ENCODE results near the gene NAGS. TPM values are rescaled to one million over a fixed set of nuclear protein-coding genes. Genes with fewer than 3 reads are reported as not detected.
"Not testable (repeated sequence)": the region's sequence is repeated elsewhere in the genome, so short reads cannot be mapped to it uniquely, and the experiment has no call there.

The NAGS gene
- total RNA-seq, 2 donors from 2014 or later, result 1.4 to 1.8 TPM

DNA sequence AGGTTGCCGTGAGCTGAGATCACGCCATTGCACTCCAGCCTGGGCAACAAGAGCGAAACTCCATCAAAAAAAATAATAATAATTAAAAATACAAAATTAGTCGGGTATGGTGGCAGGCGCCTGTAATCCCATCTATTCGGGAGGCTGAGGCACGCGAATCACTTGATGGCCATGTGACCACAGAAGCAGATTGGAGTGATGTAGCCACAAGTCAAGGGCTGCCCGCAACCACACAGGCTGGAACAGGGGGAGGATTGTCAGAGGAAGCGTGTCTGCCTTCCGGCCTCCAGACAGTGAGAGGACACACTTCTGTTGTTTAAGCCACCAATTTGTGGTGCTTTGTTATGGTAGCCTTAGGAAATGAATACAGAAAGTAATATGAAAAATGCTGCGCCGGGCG lies 11.8 kb upstream of the NAGS start:
- DNase-seq (no peak), ATAC-seq (replicated peaks in 1 of 2) (no peak)
- peaks cover 12% of the 10 kb centered on the region for H3K27me3 Mint-ChIP-seq (ENCODE audit: low read depth)
- H3K9me3 Mint-ChIP-seq, result no peaks in the 10 kb centered on the region
- no peak overlapping the region for H3K4me3 Mint-ChIP-seq
- no peaks in the 10 kb centered on the region for H3K4me1 Mint-ChIP-seq (ENCODE audit: low read depth)
- H3K36me3 Mint-ChIP-seq (ENCODE audit: insufficient read depth in 2 of 2), result no peaks in the 10 kb centered on the region
- no peak overlapping the region for H3K27ac Mint-ChIP-seq

DNA sequence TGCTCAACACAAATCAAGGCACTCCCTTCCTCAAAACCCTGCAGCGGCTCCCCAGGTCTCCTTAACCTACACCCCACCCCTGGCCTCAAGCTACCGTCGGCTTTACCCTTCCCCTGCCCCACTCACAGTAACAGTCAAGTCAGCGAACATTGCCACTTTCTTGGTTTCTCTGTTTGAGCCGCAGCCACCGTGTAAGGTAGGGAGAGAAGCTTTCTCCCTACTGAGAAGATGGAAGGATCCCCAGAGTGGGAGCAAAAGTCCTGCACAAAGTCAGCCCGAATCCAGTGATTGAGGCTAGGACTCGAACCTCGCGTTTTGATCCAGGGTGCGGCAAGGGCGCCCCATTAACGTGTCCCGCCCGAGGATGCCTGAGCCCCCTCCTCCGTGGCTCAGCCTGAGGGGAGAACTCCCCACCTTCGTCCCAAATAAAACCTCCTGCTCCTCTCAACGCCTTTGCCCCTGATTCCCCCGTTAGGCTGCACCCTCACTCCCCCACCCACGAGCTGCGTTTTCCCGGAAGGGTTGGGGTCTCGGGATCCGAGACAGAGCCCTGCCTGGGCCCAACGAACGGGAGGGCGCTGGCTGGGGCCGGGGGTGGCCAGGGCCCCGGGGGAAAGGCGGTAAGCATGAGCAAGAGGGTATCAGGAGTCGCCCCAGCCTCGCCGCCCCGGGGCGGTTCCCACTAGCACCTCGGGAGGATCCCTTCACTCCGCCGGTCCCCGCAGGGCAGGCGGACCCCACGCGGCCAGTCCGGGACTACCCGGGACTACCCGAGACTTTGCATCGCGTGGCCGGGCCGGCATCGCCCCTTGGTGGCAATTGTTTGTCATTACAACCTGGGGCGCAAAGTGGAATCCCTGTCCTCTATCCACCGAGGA lies 9.9 kb upstream of the NAGS start:
- DNase-seq (peak; percentile 76 to 80), ATAC-seq (replicated peaks in 1 of 2) (peak; percentile 91 to 93)
- Mint-ChIP-seq H3K36me3 (ENCODE audit: insufficient read depth in 2 of 2) (no peaks in the 10 kb centered on the region), H3K27ac (no peak overlapping the region), H3K9me3 (no peaks in the 10 kb centered on the region), H3K4me1 (ENCODE audit: low read depth) (no peaks in the 10 kb centered on the region), H3K27me3 (ENCODE audit: low read depth) (peaks cover 7% of the 10 kb centered on the region), H3K4me3 (peak overlapping the region; percentile 49 to 56)

DNA sequence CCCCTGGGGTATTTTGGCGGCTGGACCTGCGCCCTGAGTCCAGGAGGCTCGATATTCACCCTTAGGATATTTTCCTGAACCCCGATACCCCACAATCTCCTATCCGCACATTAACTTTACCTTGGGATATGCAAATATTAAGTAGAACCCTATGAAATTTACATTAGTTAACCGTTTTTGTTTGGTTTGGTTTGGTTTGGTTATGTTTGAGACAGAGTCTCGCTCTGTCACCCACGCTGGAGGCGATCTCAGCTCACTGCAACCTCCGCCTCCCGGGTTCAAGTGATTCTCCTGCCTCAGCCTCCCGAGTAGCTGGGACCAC lies 9.3 kb upstream of the NAGS start:
- no peak for DNase-seq
- Mint-ChIP-seq H3K36me3 (ENCODE audit: insufficient read depth in 2 of 2) (no peaks in the 10 kb centered on the region), H3K9me3 (no peaks in the 10 kb centered on the region), H3K27ac (no peak overlapping the region), H3K27me3 (ENCODE audit: low read depth) (peaks cover 7% of the 10 kb centered on the region), H3K4me1 (ENCODE audit: low read depth) (no peaks in the 10 kb centered on the region), H3K4me3 (peak overlapping the region; percentile 18 to 56)
- ATAC-seq (replicated peaks in 1 of 2), result no peak

DNA sequence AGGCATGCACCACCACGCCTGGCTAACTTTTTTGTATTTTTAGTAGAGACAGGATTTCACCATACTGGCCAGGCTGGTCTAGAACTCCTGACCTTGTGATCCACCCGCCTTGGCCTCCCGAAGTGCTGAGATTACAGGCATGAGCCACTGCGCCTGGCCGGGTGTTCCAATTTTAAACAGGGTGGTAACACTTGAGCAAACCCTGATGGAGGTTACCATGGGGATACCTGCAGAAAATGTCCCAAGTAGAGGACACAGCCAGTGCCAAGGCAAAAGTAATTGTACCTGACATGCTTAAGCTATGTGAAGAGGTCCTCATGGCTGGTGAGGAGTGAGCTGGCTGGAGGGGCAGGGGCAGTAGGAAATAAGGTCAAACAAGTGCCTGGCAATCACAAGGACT lies 7.2 kb upstream of the NAGS start:
- not testable (repeated sequence) for ATAC-seq (replicated peaks in 1 of 2); H3K4me3 Mint-ChIP-seq; H3K27me3 Mint-ChIP-seq (ENCODE audit: low read depth); H3K27ac Mint-ChIP-seq; H3K36me3 Mint-ChIP-seq (ENCODE audit: insufficient read depth in 2 of 2); H3K9me3 Mint-ChIP-seq; H3K4me1 Mint-ChIP-seq (ENCODE audit: low read depth); DNase-seq

DNA sequence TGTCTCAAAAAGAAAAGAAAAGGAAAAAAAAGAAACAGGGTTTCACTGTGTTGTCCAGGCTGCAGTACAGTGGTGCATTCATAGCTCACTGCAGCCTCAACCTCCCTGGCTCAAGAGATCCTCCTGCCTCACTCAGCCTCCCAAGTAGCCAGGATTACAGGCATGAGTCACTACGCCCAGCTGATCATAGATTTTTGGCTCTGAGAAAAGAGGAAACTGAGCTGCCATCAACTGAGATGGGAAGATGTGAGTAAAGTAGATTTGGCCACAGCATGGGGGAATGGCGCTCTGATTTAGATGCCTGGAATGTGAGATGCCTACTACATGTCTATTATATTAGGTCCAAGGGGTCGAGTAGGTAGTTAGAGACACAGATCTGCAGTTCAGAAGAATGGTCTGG lies 5.9 kb upstream of the NAGS start:
- no peaks in the 10 kb centered on the region for H3K9me3 Mint-ChIP-seq
- no peak for ATAC-seq (replicated peaks in 1 of 2)
- H3K27me3 Mint-ChIP-seq (ENCODE audit: low read depth), result peaks cover 7% of the 10 kb centered on the region

DNA sequence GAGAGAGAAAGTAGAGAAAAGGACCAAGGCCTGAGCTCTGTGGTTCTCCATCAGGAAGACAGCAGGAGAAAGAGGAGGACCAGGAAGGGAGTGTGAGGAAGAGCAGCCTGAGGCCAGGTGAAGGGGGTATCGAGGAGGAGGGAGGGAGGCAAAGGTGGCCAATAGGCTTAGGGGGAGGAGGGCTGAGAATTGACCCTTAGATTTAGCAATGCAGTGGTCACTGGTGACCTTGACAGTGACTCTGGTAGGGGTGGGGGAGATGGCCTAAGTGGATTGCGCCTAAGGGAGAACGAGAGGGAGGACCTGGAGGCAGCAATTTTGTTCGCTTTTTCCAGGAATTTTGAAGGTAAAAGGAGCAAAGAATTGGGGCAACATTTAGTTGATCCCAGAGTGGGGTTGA lies 5.4 kb upstream of the NAGS start:
- H3K27ac Mint-ChIP-seq, result no peak overlapping the region
- no peaks in the 10 kb centered on the region for H3K9me3 Mint-ChIP-seq
- DNase-seq (no peak), ATAC-seq (replicated peaks in 1 of 2) (no peak)
- H3K4me3 Mint-ChIP-seq, result no peak overlapping the region
- H3K36me3 Mint-ChIP-seq (ENCODE audit: insufficient read depth in 2 of 2), result no peaks in the 10 kb centered on the region
- H3K27me3 Mint-ChIP-seq (ENCODE audit: low read depth), result peaks cover 4% of the 10 kb centered on the region
- H3K4me1 Mint-ChIP-seq (ENCODE audit: low read depth), result peaks cover 7% of the 10 kb centered on the region

More for the DNA sequence above, 5.9 kb upstream of the NAGS start:
- H3K27ac Mint-ChIP-seq, result no peak overlapping the region
- no peaks in the 10 kb centered on the region for H3K36me3 Mint-ChIP-seq (ENCODE audit: insufficient read depth in 2 of 2)
- peaks cover 7% of the 10 kb centered on the region for H3K4me1 Mint-ChIP-seq (ENCODE audit: low read depth)
- no peak overlapping the region for H3K4me3 Mint-ChIP-seq
- no peak for DNase-seq

DNA sequence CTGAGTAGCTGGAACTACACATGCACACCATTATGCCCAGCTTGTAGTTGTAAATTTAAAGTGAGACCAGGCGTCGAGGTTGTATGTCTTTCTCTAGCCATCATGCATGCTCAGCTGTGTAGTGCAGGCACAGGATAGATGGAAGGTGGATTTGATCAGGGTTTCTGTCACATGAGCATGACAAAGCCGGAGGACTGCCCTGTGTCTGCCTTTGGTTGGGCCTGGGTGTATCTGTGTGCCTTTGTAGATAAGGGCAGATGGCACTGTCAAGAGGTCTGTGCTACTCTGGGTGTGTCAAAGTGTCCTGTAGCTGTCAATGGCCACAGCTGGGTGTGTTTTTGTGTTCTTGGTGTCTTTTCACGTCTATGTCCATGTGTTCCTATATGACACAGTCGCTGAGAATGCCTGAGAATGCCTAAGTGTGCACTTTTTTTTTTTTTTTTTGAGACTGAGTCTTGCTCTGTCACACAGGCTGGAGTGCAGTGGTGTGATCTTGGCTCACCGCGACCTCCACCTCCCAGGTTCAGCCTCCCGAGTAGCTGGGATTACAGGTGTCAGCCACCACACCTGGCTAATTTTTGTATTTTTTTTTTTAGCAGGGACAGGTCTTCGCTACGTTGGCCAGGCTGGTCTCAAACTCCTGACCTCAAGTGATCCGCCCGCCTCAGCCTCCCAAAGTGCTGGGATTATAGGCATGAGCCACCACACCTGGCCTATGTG lies 4.1 kb upstream of the NAGS start:
- no peaks in the 10 kb centered on the region for H3K36me3 Mint-ChIP-seq (ENCODE audit: insufficient read depth in 2 of 2)
- H3K27ac Mint-ChIP-seq, result no peak overlapping the region
- H3K4me3 Mint-ChIP-seq, result no peak overlapping the region
- DNase-seq, result no peak
- peaks cover 7% of the 10 kb centered on the region for H3K4me1 Mint-ChIP-seq (ENCODE audit: low read depth)
- H3K27me3 Mint-ChIP-seq (ENCODE audit: low read depth), result no peaks in the 10 kb centered on the region
- ATAC-seq (replicated peaks in 1 of 2), result no peak
- no peaks in the 10 kb centered on the region for H3K9me3 Mint-ChIP-seq

DNA sequence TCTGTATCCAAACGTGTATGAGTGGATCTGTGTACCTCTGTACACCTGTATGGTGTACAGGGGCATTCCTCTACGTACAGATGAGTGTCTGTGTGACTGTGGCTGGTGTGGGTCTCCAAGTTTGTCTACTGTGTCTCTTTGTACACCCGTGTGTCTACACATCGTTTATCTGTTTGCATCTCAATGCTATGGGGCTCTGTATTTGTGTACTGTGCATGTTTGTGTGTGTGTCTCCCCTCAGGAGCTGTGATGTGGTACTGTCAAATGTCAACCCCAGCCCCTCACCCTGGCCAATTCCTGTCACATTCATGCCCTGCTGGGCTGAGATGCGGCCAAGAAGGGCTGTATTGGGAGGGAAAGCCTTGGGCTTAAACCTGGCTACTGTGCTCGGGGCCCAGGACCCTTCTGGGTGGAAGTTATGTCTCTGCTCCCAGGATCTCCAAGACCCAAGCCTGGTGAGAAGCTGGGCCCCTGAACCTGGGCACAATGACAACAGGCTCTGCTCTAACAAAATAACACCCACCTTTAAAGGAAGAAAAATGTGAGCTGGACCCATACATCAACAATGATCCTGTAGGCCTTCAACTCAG lies 3.5 kb upstream of the NAGS start:
- H3K27me3 Mint-ChIP-seq (ENCODE audit: low read depth), result peaks cover 3% of the 10 kb centered on the region
- H3K4me3 Mint-ChIP-seq, result no peak overlapping the region
- H3K4me1 Mint-ChIP-seq (ENCODE audit: low read depth), result peaks cover 8% of the 10 kb centered on the region
- no peak overlapping the region for H3K27ac Mint-ChIP-seq
- H3K9me3 Mint-ChIP-seq, result no peaks in the 10 kb centered on the region
- no peaks in the 10 kb centered on the region for H3K36me3 Mint-ChIP-seq (ENCODE audit: insufficient read depth in 2 of 2)
- ATAC-seq (replicated peaks in 1 of 2) (no peak), DNase-seq (no peak)

DNA sequence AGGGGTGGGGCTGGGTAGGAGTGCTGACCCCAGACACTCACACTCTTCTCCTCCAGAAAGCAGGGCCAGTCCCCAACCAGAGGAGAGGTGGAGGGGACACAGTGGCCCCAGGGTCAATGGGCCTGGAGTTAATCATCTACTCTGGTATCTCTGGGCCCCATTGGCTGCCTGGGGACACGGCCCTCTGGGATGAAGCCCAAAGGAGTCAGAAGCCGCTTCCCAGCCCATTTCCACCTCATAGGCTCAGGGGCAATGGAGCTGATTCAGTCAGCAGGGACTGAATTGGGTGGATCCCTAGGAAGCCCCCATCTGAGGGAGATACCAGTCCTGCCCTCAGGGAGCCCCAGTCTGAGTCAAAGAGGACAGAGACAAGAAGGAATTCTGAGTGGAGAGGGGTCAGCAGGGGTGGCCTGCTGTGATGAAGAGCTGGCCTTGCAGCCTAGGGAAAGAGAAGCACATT lies 2.9 kb upstream of the NAGS start:
- H3K27me3 Mint-ChIP-seq (ENCODE audit: low read depth), result peaks cover 8% of the 10 kb centered on the region
- no peak for ATAC-seq (replicated peaks in 1 of 2)
- DNase-seq, result no peak
- no peak overlapping the region for H3K27ac Mint-ChIP-seq
- H3K4me1 Mint-ChIP-seq (ENCODE audit: low read depth), result peaks cover 14% of the 10 kb centered on the region
- no peak overlapping the region for H3K4me3 Mint-ChIP-seq
- no peaks in the 10 kb centered on the region for H3K36me3 Mint-ChIP-seq (ENCODE audit: insufficient read depth in 2 of 2)
- no peaks in the 10 kb centered on the region for H3K9me3 Mint-ChIP-seq

DNA sequence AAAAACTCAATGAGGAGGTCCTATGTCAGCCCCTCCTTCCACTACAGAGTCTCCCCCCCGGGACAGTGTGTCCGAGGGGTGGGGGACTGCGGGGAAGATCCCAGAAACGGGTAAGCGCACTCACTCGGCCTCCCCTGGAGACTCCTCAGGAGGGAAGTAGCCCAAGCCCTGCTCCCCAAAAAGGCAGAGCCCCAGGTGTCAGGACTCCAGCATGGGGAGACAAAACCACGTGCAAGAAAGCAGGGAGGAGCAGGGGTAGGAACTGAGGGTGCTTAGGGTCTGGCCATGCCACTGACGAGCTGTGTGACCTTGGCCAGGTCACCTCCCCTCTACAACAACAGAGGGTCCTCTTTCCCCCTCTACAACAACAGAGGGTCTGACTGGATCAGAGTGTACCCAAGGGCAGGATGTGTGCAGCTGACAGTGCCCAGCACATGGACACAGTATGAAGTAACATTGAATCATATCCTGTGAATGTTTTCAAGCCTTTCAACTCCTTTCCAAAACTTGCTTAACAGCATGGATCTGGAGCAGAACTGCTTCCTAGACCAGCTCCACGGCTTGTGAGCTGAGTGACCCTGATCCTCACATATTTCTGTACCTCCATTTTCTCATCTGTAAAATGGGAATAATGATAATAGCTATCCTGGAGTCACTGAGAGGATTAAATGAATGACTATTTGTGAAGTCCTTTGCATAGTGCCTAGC lies 2.1 kb upstream of the NAGS start:
- H3K36me3 Mint-ChIP-seq (ENCODE audit: insufficient read depth in 2 of 2), result no peaks in the 10 kb centered on the region
- H3K27me3 Mint-ChIP-seq (ENCODE audit: low read depth), result peaks cover 9% of the 10 kb centered on the region
- no peak overlapping the region for H3K27ac Mint-ChIP-seq
- DNase-seq, result no peak
- no peak for ATAC-seq (replicated peaks in 1 of 2)
- H3K4me3 Mint-ChIP-seq, result no peak overlapping the region
- H3K4me1 Mint-ChIP-seq (ENCODE audit: low read depth), result peaks cover 22% of the 10 kb centered on the region
- no peaks in the 10 kb centered on the region for H3K9me3 Mint-ChIP-seq

DNA sequence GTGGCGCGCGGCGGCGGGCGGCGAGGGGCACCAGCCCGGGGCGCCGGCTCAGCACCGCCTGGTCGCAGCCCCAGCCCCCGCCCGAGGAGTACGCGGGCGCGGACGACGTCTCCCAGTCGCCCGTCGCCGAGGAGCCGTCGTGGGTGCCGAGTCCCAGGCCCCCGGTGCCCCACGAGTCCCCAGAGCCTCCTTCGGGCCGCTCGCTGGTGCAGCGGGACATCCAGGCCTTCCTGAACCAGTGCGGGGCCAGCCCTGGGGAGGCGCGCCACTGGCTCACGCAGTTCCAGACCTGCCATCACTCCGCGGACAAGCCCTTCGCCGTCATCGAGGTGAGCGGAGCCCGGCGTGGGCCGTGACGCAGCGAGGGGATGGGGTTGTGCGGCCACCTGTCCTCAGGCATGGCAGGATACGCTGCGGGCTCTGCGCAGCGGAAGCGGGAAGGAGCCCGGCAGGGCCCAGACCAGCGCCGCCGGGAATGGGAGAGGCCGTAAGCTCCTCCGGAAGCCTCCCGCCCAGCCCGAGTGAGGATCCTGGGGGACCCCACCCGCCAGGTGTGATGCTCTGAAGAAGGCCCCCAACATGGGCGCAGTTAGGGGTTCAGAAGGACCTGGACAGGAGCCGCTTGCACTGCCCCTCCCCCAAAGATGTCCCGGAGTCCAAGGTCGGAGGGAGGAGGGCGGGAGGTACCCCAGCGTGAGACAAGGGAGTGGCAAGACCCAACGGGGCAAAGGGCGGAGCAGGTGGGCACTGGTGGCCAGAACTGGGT lies 522 bp downstream of the NAGS start:
- Mint-ChIP-seq H3K4me1 (ENCODE audit: low read depth) (peaks cover 36% of the 10 kb centered on the region), H3K4me3 (peak overlapping the region; percentile 65 to 90), H3K27me3 (ENCODE audit: low read depth) (peaks cover 9% of the 10 kb centered on the region), H3K27ac (no peak overlapping the region), H3K36me3 (ENCODE audit: insufficient read depth in 2 of 2) (peaks cover 0 to 3% of the 10 kb centered on the region in 2 donors), H3K9me3 (no peaks in the 10 kb centered on the region)
- peak; percentile 30 to 51 for DNase-seq
- ATAC-seq (replicated peaks in 1 of 2), result peak in 1 of 2 donors; percentile 2

DNA sequence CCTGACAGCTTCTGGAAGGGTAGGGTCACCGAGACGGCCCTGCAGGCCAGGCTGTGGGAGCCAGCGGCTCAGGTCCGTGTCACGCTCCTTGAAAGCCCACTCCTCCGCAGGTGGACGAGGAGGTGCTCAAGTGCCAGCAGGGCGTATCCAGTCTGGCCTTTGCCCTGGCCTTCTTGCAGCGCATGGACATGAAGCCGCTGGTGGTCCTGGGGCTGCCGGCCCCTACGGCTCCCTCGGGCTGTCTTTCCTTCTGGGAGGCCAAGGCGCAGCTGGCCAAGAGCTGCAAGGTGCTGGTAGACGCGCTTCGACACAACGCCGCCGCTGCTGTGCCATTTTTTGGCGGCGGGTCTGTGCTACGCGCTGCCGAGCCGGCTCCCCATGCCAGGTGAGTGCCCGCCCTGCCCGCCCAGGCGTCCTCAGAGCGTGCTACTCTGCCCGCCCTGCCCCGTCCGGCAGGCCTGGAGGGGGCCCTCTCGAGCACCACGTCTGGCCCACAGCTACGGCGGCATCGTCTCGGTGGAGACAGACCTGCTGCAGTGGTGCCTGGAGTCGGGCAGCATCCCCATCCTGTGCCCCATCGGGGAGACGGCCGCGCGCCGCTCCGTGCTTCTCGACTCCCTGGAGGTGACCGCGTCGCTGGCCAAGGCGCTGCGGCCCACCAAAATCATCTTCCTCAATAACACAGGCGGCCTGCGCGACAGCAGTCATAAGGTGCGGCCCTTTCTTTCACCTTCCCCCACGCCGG lies 1.3 kb downstream of the NAGS start:
- no peaks in the 10 kb centered on the region for H3K9me3 Mint-ChIP-seq
- peaks cover 0 to 3% of the 10 kb centered on the region in 2 donors for H3K36me3 Mint-ChIP-seq (ENCODE audit: insufficient read depth in 2 of 2)
- peak overlapping the region; percentile 90 for H3K4me3 Mint-ChIP-seq
- peaks cover 9% of the 10 kb centered on the region for H3K27me3 Mint-ChIP-seq (ENCODE audit: low read depth)
- peak; percentile 34 to 50 for ATAC-seq (replicated peaks in 1 of 2)
- peak; percentile 56 to 61 for DNase-seq
- peaks cover 40% of the 10 kb centered on the region for H3K4me1 Mint-ChIP-seq (ENCODE audit: low read depth)
- peak overlapping the region; percentile 22 for H3K27ac Mint-ChIP-seq

All from activated T-cell treated with anti-CD3 and anti-CD28 coated beads, Interleukin-2, amount 50 U/mL, for 72 hours (primary cell).